Endodermal cell (in vitro differentiated cells): ENCODE data around the gene PIK3C2B. TPM values are rescaled to one million over a fixed set of nuclear protein-coding genes. Genes with fewer than 3 reads are reported as not detected.

Source experiments
- DNase-seq: peaks from one replicate; pipeline ENCODE4 v3.0.0-alpha.2; 2017
- H3K27ac ChIP-seq: 2 replicates; pipeline ENCODE4 v1.5.1; 2013; ENCODE audit warnings: mild to moderate bottlenecking, low read depth, low read length, moderate library complexity
- H3K27me3 ChIP-seq: 2 replicates; pipeline ENCODE4 v1.6.1; 2013; ENCODE audit warnings: mild to moderate bottlenecking, low read length, moderate library complexity; ENCODE audit not compliant: insufficient read depth, control insufficient read depth, poor library complexity, severe bottlenecking
- H3K36me3 ChIP-seq: 2 replicates; pipeline ENCODE4 v1.7.0; 2013; ENCODE audit warnings: mild to moderate bottlenecking, low read length, moderate library complexity; ENCODE audit not compliant: control insufficient read depth, insufficient read depth
- H3K4me1 ChIP-seq: one replicate; pipeline ENCODE4 v1.7.0; 2013; ENCODE audit warnings: low read length; ENCODE audit not compliant: control insufficient read depth, insufficient read depth
- H3K4me3 ChIP-seq: 2 replicates; pipeline ENCODE4 v1.5.1; 2013; ENCODE audit warnings: mild to moderate bottlenecking, low read length, moderate library complexity
- H3K9ac ChIP-seq: 2 replicates; pipeline ENCODE4 v1.6.1; 2013; ENCODE audit warnings: mild to moderate bottlenecking, low read length, moderate library complexity; ENCODE audit not compliant: poor library complexity, severe bottlenecking; ENCODE audit errors: extremely low read depth
- H3K9me3 ChIP-seq: 2 replicates; pipeline ENCODE4 v1.6.1; 2013; ENCODE audit warnings: mild to moderate bottlenecking, low read length, moderate library complexity; ENCODE audit not compliant: control insufficient read depth
- H3K27ac Mint-ChIP-seq: 2 replicates; pipeline ENCODE4 v1.8.0; 2020; ENCODE audit warnings: mixed read lengths
- H3K27me3 Mint-ChIP-seq: 2 replicates; pipeline ENCODE4 v1.8.0; 2021; ENCODE audit warnings: mild to moderate bottlenecking, mixed read lengths; ENCODE audit not compliant: insufficient read depth
- H3K36me3 Mint-ChIP-seq: 2 replicates; pipeline ENCODE4 v1.8.0; 2020; ENCODE audit warnings: low read depth, mixed read lengths
- H3K4me1 Mint-ChIP-seq: 2 replicates; pipeline ENCODE4 v1.8.0; 2020; ENCODE audit warnings: mixed read lengths
- H3K4me3 Mint-ChIP-seq: 2 replicates; pipeline ENCODE4 v1.8.0; 2020; ENCODE audit warnings: mild to moderate bottlenecking, moderate library complexity, mixed read lengths
- H3K9me3 Mint-ChIP-seq: 2 replicates; pipeline ENCODE4 v1.8.0; 2020; ENCODE audit warnings: mild to moderate bottlenecking, mixed read lengths
- WGBS, 2 experiments: methylation state at CpG; one replicate each; pipeline versions ENCODE4 v1.1.5 to v1.1.7; 2013; ENCODE audit warnings: missing lambda C conversion rate in 2 of 2, mixed read lengths in 1 of 2; ENCODE audit not compliant: insufficient coverage in 1 of 2, insufficient read length in 1 of 2; 5-methylcytosine and 5-hydroxymethylcytosine counted together
- total RNA-seq, 2 donors: library from RNA; stranded (reverse); fragmentation: NEBNext Ultra II Directional in 1 of 2; extraction: Animal tissue kit (Norgen Biotek cat#: 25700) in 1 of 2; gene quantifications; 2 replicates in 1 of 2; 3 replicates in 1 of 2; pipeline ENCODE4 v1.2.1, GENCODE V29; 2021
- TF ChIP-seq, protein P1 (sequence below): fragments of 200-600 bp; sonication (generic); conservative IDR thresholded peaks from 2 replicates; pipeline ENCODE4 v1.5.0; 2021; ENCODE audit warnings: antibody characterized with exemption, mild to moderate bottlenecking

The PIK3C2B gene
- total RNA-seq, 2 donors from 2014 or later = 21.3 to 23.9 TPM

DNA sequence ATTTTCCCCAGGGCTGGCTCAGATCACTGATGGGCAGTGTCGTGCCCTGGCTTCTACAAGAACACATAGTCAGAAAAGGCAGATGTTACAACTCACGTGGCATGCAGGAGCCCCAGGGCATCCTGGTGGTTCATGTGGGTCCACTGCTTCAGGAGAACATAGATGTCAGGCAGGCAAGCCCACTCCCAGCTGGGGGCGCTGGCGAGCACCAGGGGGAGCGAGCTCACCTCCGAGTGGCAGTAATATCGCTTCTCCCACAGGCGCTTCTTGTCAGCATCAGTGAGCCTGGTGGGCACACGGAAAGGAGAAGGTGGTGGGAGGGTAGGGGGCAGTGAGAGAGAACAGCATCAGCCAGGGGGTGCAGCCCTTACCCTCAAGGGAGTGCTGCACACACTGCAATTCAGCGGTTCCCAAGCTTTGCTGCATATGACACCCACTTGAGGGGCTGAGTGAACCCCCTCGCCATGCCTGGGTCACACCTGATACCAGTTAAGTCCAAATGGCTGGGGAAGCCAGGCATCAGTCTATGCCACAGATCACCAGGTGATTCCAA, 48.7 kb downstream of the PIK3C2B start:
- peaks cover 51% of the 10 kb centered on the region for H3K36me3 ChIP-seq
- peaks cover 21% of the 10 kb centered on the region for H3K27me3 Mint-ChIP-seq

More for the DNA sequence above, 48.7 kb downstream of the PIK3C2B start:
- Histone ChIP-seq H3K9ac (no peak overlapping the region), H3K9me3 (no peaks in the 10 kb centered on the region), H3K4me1 (no peaks in the 10 kb centered on the region), H3K27me3 (peaks cover 38% of the 10 kb centered on the region), H3K27ac (no peak overlapping the region), H3K4me3 (no peak overlapping the region)
- peaks cover 16% of the 10 kb centered on the region for H3K4me1 Mint-ChIP-seq
- H3K9me3 Mint-ChIP-seq = no peaks in the 10 kb centered on the region
- no peak overlapping the region for H3K4me3 Mint-ChIP-seq
- 65 to 95% methylated on average over 2 to 11 of the region's 11 CpGs for WGBS, 2 experiments
- TF ChIP-seq, protein P1, sequence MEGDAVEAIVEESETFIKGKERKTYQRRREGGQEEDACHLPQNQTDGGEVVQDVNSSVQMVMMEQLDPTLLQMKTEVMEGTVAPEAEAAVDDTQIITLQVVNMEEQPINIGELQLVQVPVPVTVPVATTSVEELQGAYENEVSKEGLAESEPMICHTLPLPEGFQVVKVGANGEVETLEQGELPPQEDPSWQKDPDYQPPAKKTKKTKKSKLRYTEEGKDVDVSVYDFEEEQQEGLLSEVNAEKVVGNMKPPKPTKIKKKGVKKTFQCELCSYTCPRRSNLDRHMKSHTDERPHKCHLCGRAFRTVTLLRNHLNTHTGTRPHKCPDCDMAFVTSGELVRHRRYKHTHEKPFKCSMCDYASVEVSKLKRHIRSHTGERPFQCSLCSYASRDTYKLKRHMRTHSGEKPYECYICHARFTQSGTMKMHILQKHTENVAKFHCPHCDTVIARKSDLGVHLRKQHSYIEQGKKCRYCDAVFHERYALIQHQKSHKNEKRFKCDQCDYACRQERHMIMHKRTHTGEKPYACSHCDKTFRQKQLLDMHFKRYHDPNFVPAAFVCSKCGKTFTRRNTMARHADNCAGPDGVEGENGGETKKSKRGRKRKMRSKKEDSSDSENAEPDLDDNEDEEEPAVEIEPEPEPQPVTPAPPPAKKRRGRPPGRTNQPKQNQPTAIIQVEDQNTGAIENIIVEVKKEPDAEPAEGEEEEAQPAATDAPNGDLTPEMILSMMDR = peak; percentile 72
- peaks cover 47% of the 10 kb centered on the region for H3K36me3 Mint-ChIP-seq
- peak; percentile 95 for DNase-seq
- H3K27ac Mint-ChIP-seq = no peak overlapping the region

Other genes with a start within 250 kb of the PIK3C2B start
- gene PLEKHA6, start 134.9 kb downstream of the PIK3C2B start, total RNA-seq = 10 to 100 TPM; 37.0 to 43.3 TPM
- gene PPP1R15B, start 83.0 kb downstream of the PIK3C2B start, total RNA-seq = 10 to 100 TPM; 44.8 to 79.2 TPM
- gene MDM4, start 21.6 kb upstream of the PIK3C2B start, total RNA-seq = 100 to 1,000 TPM in 1 of 2 donors, 10 to 100 TPM in 1; 65.5 to 161 TPM
- gene LRRN2, start 190.9 kb upstream of the PIK3C2B start, total RNA-seq = 10 to 100 TPM; 11.4 to 16.2 TPM